ENCODE data around the gene TRMT10C. TPM values are rescaled to one million over a fixed set of nuclear protein-coding genes. Genes with fewer than 3 reads are reported as not detected.
"Not testable (repeated sequence)": the region's sequence is repeated elsewhere in the genome, so short reads cannot be mapped to it uniquely, and the experiment has no call there.

The TRMT10C gene
- total RNA-seq, 1 donor = 12.9 TPM

GRCh38 chr3:101544161-101544850 is 17.4 kb upstream of the TRMT10C start:
- DNase-seq (ENCODE audit: low read depth in 2 of 3, low spot score in 2 of 3) = no peak

DNA sequence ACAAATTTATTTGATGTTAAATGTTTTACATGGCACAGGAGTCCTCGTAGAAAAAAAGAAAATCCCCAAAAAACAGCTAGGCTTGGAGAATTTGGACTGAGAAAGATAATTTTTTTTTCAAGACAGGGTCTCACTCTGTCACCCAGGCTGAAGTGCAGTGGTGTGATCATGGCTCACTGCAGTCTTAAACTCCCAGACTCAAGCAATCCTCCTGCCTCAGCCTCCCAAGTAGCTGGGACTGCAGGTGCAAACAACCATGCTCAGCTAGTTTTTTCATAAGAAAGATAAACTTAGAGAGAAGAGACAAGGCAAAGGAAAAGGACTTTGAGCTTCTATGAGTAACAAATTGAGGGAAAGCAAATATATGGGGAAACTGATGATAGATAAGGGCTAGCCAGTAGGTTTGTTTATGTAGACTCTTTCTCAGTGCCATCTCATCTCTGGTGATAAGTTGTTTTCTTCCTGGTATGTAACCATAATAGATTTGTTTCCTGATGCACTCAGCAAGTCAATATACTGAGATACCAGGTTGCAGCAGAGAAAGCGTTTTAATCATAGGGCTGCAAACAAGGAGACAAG is 13.1 kb upstream of the TRMT10C start:
- no peak for DNase-seq (ENCODE audit: low read depth in 2 of 3, low spot score in 2 of 3)

- no peak for DNase-seq (ENCODE audit: low read depth in 2 of 3, low spot score in 2 of 3)
These were observed 12.2 kb upstream of the TRMT10C start for GRCh38 chr3:101549473-101549872.

DNA sequence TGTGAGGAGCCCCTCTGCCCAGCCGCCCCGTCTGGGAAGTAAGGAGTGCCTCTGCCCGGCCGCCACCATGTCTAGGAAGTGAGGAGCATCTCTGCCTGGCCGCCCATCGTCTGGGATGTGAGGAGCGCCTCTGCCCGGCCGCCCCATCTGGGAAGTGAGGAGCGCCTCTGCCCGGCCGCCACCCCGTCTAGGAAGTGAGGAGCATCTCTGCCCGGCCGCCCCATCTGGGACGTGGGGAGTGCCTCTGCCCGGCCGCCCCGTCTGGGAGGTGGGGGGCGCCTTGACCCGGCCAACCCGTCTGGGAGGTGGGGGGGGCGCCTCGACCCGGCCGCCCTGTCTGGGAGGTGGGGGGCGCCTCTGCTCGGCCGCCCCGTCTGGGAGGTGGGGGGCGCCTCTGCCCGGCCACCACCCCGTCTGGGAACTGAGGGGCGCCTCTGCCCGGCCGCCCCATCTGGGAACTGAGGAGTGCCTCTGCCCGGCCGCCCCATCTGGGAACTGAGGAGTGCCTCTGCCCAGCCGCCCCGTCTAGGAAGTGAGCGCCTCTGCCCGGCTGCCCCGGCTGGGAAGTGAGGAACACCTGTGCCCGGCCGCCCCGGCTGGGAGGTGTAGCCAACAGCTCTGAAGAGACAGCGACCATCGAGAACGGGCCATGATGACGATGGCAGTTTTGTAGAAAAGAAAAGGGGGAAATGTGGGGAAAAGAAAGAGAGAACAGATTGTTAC is 10.1 kb upstream of the TRMT10C start:
- not testable (repeated sequence) for DNase-seq (ENCODE audit: low read depth in 2 of 3, low spot score in 2 of 3)

DNA sequence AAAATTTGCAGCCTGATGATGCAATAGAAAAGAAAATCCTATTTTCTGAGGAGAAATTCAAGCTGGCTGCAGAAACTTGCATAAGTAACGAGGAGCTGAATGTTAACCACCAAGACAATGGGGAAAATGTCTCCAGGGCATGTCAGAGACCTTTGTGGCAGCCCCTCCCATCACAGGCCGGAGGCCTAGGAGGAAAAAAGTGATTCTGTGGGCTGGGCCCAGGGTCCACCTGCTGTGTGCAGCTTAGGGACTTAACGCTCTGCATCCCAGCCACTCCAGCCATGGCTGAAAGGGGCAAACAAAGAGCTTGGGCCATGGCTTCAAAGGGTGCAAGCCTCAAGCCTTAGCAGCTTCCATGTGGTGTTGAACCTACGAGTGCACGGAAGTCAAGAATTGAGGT is 8.3 kb upstream of the TRMT10C start:
- not testable (repeated sequence) for DNase-seq (ENCODE audit: low read depth in 2 of 3, low spot score in 2 of 3)

GRCh38 chr3:101556064-101556463 is 5.6 kb upstream of the TRMT10C start:
- DNase-seq (ENCODE audit: low read depth in 2 of 3, low spot score in 2 of 3) = no peak

DNA sequence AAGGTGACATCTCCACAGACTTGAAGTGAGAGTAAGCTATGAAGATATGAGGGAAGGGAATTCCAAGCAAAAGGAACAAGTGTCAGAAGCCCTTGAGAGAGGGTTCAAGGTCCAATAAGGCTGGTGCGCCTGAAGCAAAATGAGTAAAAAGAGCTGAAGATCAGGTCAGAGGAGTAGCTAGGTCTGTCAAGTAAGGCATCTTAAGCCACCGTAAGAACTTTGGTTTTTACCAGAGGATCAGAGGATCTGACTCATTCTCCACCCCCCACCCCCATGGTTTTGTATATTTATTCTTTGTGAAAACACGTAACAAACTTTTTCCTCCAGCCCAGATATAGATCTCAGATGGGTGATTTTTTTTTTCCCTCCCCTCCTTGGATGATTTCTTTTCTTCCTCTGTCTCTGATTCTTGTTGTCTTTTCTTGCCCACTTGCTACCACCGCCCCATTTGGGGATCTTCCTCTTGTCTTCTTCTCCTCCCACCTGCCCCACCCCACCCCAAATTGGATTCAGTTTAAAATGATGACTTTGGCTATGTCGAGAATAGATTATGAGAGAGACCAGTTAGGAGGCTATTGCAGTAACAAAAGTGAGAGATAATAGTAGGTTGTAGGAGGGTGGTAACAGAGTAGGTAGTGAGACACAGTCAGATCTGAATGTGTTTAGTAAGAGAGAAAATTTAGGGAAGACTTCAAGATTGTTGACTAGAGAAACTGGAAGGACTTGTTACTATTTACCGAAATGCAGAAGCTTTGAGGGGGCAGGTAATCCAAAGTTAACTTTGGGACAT is 6.1 kb downstream of the TRMT10C start:
- no peak for DNase-seq (ENCODE audit: low read depth in 2 of 3, low spot score in 2 of 3)

DNA sequence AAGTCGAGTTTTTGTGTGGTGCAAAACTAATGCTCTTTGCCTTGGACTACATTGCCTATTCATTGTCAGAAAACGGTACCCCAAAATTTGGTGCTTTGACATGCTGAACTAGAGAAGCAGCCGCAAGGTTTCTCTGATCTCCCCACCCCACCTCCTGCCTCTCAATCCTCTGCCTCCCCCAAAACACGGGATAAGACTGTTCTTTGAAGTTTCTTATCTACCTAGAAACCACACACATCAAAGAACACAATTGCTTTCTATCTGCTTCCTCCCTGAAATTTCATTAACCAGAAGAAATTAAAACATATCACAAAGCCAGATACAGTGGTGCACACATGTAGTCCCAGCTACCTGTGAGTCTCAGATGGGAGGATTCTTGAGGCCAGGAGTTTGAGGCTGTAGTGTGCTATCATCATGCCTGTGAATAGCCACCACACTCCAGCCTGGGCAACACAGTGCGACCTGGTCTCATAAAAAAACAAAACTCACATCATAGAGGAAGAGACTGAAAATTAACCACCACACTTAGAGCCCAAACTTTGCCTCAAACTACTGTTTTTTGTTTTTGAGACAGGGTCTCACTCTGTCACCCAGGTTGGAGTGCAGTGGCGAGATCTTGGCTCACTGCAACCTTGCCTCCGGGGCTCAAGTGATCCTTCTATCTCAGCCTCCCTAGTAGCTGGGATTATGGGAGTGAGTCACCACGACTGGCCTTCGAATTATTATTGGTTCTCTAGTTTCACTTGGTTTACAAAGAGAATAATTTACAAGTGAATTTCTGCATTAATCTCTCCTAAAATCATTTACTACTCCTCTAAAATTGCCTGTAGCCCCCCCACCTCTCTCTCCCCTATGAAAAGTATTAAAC is 9.6 kb downstream of the TRMT10C start:
- no peak for DNase-seq (ENCODE audit: low read depth in 2 of 3, low spot score in 2 of 3)

DNA sequence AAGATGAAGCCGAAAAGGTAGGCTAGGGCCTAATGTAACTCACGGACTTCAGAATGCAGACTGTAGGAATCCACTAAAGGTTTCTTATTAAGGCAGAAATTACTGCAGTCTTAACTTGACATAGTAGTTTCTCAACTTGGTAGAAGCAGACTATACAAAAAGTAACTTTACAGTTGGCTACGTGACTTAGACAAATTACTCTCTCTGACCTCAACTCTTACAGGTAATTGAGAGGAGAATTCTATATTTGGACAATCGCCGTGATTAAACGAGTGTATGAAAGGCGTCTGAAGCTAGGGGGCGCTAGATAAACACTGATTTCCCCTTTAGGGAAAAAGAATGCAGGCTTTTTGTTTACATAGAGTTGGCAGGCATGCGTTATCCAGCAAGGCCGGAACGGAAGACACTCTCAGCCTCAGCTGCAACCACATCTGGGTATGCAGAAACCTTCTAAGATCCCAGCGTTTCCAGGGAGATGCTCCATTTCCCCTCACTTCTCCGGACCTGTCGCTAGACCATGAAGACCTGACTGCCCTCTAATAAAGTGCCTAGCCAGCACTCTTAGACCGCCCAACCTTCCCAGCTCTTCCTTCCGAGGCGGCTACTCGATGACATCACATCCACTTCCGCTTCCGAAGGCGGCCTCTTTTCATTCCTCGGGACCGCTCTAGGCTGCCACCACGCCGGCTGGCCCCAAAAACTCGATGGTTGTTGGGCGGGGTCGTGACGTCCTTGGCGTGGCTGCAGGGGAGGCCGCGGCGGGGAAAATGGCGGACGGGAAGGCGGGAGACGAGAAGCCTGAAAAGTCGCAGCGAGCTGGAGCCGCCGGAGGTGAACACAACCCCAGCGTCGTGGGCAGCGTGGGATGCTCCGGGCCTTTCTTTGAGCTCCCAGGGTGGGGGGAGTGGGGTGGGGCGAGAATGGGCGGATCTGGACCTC is 12.1 kb downstream of the TRMT10C start, which contains the start of gene PCNP:
PCNP (plus strand) TSS at position 732 of the 939 bp plus-strand sequence; CDS start at position 768, 36 bp downstream.
- DNase-seq (ENCODE audit: low read depth in 2 of 3, low spot score in 2 of 3) = peak; percentile 98 to 99 (median 99)

GRCh38 chr3:101574388-101575112 is 12.9 kb downstream of the TRMT10C start:
- peak in 2 of 3 donors; percentile 40 to 53 for DNase-seq (ENCODE audit: low read depth in 2 of 3, low spot score in 2 of 3)

DNA sequence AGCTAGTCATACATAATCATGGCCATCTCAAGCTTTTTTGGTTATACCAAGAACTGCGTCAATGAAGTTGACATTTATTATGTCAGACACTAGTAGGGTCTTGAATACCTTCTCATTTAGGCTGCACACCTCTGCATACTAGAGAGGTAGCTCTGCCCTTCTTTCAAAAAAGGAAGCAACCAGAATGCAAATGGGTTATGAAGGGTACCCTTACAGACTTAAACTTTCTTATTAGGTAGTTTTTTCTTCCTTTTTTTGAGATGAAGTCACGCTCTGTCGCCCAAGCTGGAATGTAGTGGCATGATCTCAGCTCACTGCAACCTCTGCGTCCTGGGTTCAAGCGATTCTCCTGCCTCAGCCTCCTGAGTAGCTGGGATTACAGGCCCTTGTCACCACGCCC is 15.6 kb downstream of the TRMT10C start:
- DNase-seq (ENCODE audit: low read depth in 2 of 3, low spot score in 2 of 3) = no peak

DNA sequence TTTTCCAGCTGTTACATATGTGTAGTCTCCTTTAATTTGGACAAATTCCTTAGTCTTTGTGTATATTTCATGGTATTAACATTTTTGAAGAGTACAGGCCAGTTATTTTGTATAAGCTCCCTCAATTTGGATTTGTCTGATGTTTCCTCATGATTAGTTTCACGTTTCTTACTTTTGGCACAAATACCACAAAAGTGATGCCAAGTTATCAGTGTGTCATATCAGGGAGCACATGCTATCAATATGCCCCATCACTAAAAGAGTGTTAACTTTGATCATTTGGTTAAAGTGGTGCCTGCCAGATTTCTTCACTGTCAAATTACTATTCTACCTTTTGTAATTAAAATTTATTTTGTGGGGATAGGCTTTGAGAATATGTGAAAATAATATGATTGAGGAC is 26.9 kb downstream of the TRMT10C start:
- no peak for DNase-seq (ENCODE audit: low read depth in 2 of 3, low spot score in 2 of 3)

DNA sequence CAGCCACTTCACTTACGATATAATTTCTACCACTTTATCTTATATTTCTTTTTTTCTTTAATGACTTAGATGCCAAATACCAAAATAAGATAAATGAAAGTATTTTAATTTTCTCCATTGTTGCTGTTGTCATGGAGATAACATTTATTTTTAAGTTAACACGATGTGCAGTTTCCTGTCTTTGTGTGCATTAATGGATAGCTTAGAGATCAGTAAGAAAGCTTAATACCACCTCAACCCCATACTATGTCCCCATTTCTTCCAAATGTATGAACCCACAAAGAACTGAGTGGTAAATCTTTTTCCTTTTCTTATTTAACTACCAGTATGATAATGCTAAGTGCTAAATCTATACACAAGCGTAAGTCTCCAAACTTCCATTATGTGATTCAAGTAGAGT is 29.4 kb downstream of the TRMT10C start:
- peak in 1 of 3 donors; percentile 13 for DNase-seq (ENCODE audit: low read depth in 2 of 3, low spot score in 2 of 3)

DNA sequence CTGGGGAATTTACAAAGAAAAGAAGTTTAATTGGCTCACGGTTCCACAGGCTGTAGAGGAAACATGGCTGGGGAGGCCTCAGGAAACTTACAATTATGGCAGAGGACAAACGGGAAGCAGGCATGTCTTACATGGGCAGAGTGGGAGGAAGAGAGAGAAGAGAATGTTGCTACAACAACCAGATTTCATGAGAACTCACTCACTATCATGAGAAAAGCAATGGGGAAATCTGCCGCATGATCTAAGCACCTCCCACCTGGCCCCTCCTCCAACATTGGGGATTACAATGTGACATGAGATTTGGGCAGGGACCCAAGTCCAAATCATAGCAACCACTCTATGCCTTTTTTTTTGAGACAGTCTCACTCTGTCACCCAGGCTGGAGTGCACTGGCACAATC is 41.1 kb downstream of the TRMT10C start:
- no peak for DNase-seq (ENCODE audit: low read depth in 2 of 3, low spot score in 2 of 3)

DNA sequence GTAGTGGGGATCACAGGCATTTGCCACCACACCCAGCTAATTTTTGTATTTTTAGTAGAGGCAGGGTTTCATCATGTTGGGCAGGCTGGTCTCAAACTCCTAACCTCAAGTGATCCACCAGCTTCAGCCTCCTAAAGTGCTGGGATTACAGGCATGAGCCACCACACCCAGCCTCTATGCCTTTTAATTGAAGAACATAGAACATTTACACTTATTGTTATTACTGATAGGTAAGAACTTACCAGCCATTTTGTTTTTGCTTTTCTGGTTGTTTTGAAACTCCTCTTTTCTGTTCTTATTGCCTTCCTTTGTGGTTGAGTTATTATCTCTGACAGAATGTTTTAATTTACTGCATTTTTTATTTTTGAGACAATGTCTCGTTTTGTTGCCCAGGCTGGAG is 41.5 kb downstream of the TRMT10C start:
- no peak for DNase-seq (ENCODE audit: low read depth in 2 of 3, low spot score in 2 of 3)

GRCh38 chr3:101605398-101605797 is 43.7 kb downstream of the TRMT10C start:
- DNase-seq (ENCODE audit: low read depth in 2 of 3, low spot score in 2 of 3) = not testable (repeated sequence)

- no peak for DNase-seq (ENCODE audit: low read depth in 2 of 3, low spot score in 2 of 3)
These were observed 49.4 kb downstream of the TRMT10C start for GRCh38 chr3:101611023-101611422.

DNA sequence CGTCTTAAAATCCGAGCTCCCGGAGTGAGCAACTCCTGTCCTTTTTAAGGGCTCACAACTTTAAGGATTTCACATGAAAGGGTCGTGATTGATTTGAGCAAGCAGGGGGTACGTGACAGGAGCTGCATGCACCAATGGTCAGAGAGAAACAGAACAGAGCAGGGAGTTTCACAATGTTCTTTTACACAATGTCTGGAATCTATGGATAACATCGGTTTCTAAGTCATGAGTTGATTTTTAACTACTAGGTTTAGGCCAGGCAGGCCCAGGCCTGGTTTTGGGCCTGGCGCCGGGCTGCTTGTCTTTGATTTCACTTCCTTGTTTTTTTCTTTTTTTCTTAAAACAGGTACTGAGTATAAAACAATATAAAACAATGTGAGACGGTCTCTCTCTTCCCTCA is 51.3 kb downstream of the TRMT10C start:
- not testable (repeated sequence) for DNase-seq (ENCODE audit: low read depth in 2 of 3, low spot score in 2 of 3)
